SK-N-SH treated with all-trans-retinoic acid at 6 μM for 48 hours (cell line): Measurements from ENCODE around the gene U2AF2.

ENCODE experiments used
- ATAC-seq: fragments of 200-7000 bp; cut with Tn5 transposase; 3 replicates; pipeline ENCODE4 v1.9.1; 2020; ENCODE audit warnings: mild to moderate bottlenecking, moderate library complexity
- ARNTL ChIP-seq: fragments of 450-650 bp; formaldehyde crosslinking; IDR thresholded peaks from 2 replicates; pipeline ENCODE4 v1.5.0; 2020; ENCODE audit warnings: low read depth, mild to moderate bottlenecking, moderate library complexity, borderline replicate concordance
- BACH2 ChIP-seq: fragments of 250-450 bp; sonication (Bioruptor Pico); IDR thresholded peaks from 2 replicates; pipeline ENCODE4 v1.9.0; 2021; ENCODE audit warnings: mild to moderate bottlenecking, borderline replicate concordance
- ESRRG ChIP-seq: fragments of 250-450 bp; sonication (Bioruptor Pico); IDR thresholded peaks from 2 replicates; pipeline ENCODE4 v1.6.1; 2021; ENCODE audit warnings: mild to moderate bottlenecking
- GLIS3 ChIP-seq: fragments of 250-450 bp; sonication (Bioruptor Pico); IDR thresholded peaks from 2 replicates; pipeline ENCODE4 v1.5.0; 2020; ENCODE audit warnings: mild to moderate bottlenecking, moderate library complexity
- ISL1 ChIP-seq: fragments of 250-450 bp; sonication (Bioruptor Pico); IDR thresholded peaks from 2 replicates; pipeline ENCODE4 v2.1.2; 2022; ENCODE audit warnings: mild to moderate bottlenecking, moderate library complexity
- OSR1 ChIP-seq: fragments of 250-450 bp; sonication (Bioruptor Pico); IDR thresholded peaks from 2 replicates; pipeline ENCODE4 v1.8.0; 2022; ENCODE audit warnings: moderate library complexity, mild to moderate bottlenecking, inconsistent platforms
- RARB ChIP-seq: fragments of 250-450 bp; sonication (Bioruptor Pico); IDR thresholded peaks from 2 replicates; pipeline ENCODE4 v1.8.0; 2021; ENCODE audit warnings: mild to moderate bottlenecking, moderate library complexity
- SNAI2 ChIP-seq: fragments of 250-450 bp; sonication (Bioruptor Pico); IDR thresholded peaks from 2 replicates; pipeline ENCODE4 v1.5.0; 2020; ENCODE audit warnings: mild to moderate bottlenecking, moderate library complexity
- TCF4 ChIP-seq: fragments of 250-450 bp; sonication (Bioruptor Pico); IDR thresholded peaks from 2 replicates; pipeline ENCODE4 v1.8.0; 2021; ENCODE audit warnings: mild to moderate bottlenecking, moderate library complexity, borderline replicate concordance
- ZC3H10 ChIP-seq: fragments of 250-450 bp; sonication (Bioruptor Pico); IDR thresholded peaks from 2 replicates; pipeline ENCODE4 v1.5.1; 2021; ENCODE audit warnings: mild to moderate bottlenecking, moderate library complexity
- ZFP3 ChIP-seq: fragments of 250-450 bp; sonication (Bioruptor Pico); IDR thresholded peaks from 2 replicates; pipeline ENCODE4 v1.5.0; 2020; ENCODE audit warnings: mild to moderate bottlenecking, moderate library complexity
- ZFP30 ChIP-seq: fragments of 450-650 bp; formaldehyde crosslinking; IDR thresholded peaks from 2 replicates; pipeline ENCODE4 v1.5.0; 2022; ENCODE audit warnings: mild to moderate bottlenecking, moderate library complexity
- ZNF565 ChIP-seq: fragments of 450-650 bp; formaldehyde crosslinking; conservative IDR thresholded peaks from 2 replicates; pipeline ENCODE4 v1.5.0; 2020; ENCODE audit warnings: low read depth, mild to moderate bottlenecking, moderate library complexity
- ZNF70 ChIP-seq: fragments of 450-650 bp; formaldehyde crosslinking; IDR thresholded peaks from 2 replicates; pipeline ENCODE4 v1.5.0; 2020; ENCODE audit warnings: mild to moderate bottlenecking, moderate library complexity
- ZNF8 ChIP-seq: fragments of 450-650 bp; formaldehyde crosslinking; IDR thresholded peaks from 2 replicates; pipeline ENCODE4 v1.5.0; 2020; ENCODE audit warnings: mild to moderate bottlenecking, moderate library complexity
- TF ChIP-seq, protein P1 (sequence below): fragments of 250-450 bp; sonication (Bioruptor Pico); IDR thresholded peaks from 2 replicates; pipeline ENCODE4 v1.5.1; 2020; ENCODE audit warnings: low read depth, mild to moderate bottlenecking, moderate library complexity
- TF ChIP-seq, protein P2 (sequence below): fragments of 250-450 bp; sonication (Bioruptor Pico); IDR thresholded peaks from 2 replicates; pipeline ENCODE4 v1.8.0; 2021; ENCODE audit warnings: low read depth, mild to moderate bottlenecking, moderate library complexity, borderline replicate concordance
- TF ChIP-seq, protein P3 (sequence below): fragments of 250-450 bp; sonication (Bioruptor Pico); IDR thresholded peaks from 2 replicates; pipeline ENCODE4 v1.5.0; 2020; ENCODE audit warnings: mild to moderate bottlenecking, moderate library complexity
- TF ChIP-seq, protein P4 (sequence below): fragments of 250-450 bp; sonication (Bioruptor Pico); IDR thresholded peaks from 2 replicates; pipeline ENCODE4 v1.8.0; 2020; ENCODE audit warnings: mild to moderate bottlenecking, moderate library complexity, borderline replicate concordance
- TF ChIP-seq, protein P5 (sequence below): fragments of 250-450 bp; sonication (Bioruptor Pico); IDR thresholded peaks from 2 replicates; pipeline ENCODE4 v1.5.1; 2021; ENCODE audit warnings: mild to moderate bottlenecking, moderate library complexity

The U2AF2 gene

DNA sequence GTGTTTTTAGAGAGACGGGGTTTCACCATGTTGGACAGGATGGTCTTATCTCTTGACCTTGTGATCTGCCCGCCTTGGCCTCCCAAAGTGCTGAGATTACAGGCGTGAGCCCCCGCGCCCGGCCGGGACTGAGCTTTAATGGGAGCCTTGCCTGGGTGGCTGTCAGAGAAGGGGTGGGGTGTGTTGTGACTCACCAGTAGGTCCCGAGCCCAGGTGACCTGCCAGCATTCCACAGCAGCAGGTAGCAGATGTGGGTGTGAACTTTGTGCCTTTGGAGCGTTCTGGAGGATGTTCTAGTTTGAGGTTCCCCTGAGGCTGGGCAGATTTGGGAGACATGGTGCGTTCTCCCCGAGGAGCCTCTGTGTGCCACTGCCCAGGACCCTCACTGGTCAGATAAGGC, 13.1 kb downstream of the U2AF2 start:
- no peak for ATAC-seq

DNA sequence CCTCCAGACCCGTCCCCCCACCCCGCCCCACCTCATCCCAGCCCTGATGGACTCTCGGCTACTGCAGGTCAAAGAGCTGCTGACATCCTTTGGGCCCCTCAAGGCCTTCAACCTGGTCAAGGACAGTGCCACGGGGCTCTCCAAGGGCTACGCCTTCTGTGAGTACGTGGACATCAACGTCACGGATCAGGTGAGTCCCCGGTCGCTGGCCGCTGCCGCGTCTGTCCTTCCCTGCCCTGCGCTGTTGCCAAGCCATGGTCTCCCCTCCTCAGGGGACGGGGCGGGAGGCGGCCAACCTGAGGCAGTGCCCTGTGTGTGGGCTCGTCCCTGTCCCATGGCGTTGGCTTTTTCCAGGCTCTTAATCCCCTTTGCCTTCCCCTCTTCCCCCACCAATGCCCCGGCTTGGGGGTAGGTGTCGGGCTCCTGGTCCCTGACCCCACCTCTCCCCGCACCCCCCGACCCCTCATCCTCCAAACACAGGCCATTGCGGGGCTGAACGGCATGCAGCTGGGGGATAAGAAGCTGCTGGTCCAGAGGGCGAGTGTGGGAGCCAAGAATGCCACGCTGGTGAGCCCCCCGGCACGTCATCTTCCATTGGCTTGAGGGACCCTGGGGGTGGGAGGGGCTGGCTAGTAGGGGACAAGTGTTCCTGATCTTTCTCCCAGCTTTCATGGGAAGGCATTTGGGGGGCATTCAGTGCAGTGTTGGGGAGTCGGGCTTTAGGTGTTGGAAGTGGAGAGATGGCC, 13.9 kb downstream of the U2AF2 start:
- TF ChIP-seq, protein P1, sequence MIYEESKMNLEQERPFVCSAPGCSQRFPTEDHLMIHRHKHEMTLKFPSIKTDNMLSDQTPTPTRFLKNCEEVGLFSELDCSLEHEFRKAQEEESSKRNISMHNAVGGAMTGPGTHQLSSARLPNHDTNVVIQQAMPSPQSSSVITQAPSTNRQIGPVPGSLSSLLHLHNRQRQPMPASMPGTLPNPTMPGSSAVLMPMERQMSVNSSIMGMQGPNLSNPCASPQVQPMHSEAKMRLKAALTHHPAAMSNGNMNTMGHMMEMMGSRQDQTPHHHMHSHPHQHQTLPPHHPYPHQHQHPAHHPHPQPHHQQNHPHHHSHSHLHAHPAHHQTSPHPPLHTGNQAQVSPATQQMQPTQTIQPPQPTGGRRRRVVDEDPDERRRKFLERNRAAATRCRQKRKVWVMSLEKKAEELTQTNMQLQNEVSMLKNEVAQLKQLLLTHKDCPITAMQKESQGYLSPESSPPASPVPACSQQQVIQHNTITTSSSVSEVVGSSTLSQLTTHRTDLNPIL = no peak
- no peak for TF ChIP-seq RARB (CRISPR knock-in tag)
- TF ChIP-seq, protein P2, sequence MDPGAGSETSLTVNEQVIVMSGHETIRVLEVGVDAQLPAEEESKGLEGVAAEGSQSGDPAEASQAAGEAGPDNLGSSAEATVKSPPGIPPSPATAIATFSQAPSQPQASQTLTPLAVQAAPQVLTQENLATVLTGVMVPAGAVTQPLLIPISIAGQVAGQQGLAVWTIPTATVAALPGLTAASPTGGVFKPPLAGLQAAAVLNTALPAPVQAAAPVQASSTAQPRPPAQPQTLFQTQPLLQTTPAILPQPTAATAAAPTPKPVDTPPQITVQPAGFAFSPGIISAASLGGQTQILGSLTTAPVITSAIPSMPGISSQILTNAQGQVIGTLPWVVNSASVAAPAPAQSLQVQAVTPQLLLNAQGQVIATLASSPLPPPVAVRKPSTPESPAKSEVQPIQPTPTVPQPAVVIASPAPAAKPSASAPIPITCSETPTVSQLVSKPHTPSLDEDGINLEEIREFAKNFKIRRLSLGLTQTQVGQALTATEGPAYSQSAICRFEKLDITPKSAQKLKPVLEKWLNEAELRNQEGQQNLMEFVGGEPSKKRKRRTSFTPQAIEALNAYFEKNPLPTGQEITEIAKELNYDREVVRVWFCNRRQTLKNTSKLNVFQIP (CRISPR knock-in tag) = no peak
- no peak for TF ChIP-seq ZNF565
- no peak for TF ChIP-seq ESRRG
- no peak for TF ChIP-seq ZFP3 (CRISPR knock-in tag)
- no peak for TF ChIP-seq ZC3H10 (CRISPR knock-in tag)
- no peak for TF ChIP-seq ISL1 (CRISPR knock-in tag)
- no peak for TF ChIP-seq BACH2
- TF ChIP-seq, protein P3, sequence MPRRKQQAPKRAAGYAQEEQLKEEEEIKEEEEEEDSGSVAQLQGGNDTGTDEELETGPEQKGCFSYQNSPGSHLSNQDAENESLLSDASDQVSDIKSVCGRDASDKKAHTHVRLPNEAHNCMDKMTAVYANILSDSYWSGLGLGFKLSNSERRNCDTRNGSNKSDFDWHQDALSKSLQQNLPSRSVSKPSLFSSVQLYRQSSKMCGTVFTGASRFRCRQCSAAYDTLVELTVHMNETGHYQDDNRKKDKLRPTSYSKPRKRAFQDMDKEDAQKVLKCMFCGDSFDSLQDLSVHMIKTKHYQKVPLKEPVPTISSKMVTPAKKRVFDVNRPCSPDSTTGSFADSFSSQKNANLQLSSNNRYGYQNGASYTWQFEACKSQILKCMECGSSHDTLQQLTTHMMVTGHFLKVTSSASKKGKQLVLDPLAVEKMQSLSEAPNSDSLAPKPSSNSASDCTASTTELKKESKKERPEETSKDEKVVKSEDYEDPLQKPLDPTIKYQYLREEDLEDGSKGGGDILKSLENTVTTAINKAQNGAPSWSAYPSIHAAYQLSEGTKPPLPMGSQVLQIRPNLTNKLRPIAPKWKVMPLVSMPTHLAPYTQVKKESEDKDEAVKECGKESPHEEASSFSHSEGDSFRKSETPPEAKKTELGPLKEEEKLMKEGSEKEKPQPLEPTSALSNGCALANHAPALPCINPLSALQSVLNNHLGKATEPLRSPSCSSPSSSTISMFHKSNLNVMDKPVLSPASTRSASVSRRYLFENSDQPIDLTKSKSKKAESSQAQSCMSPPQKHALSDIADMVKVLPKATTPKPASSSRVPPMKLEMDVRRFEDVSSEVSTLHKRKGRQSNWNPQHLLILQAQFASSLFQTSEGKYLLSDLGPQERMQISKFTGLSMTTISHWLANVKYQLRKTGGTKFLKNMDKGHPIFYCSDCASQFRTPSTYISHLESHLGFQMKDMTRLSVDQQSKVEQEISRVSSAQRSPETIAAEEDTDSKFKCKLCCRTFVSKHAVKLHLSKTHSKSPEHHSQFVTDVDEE (CRISPR knock-in tag) = no peak
- no peak for TF ChIP-seq SNAI2 (CRISPR knock-in tag)
- TF ChIP-seq ZNF70 (CRISPR knock-in tag) = no peak
- no peak for TF ChIP-seq OSR1 (CRISPR knock-in tag)
- TF ChIP-seq, protein P4, sequence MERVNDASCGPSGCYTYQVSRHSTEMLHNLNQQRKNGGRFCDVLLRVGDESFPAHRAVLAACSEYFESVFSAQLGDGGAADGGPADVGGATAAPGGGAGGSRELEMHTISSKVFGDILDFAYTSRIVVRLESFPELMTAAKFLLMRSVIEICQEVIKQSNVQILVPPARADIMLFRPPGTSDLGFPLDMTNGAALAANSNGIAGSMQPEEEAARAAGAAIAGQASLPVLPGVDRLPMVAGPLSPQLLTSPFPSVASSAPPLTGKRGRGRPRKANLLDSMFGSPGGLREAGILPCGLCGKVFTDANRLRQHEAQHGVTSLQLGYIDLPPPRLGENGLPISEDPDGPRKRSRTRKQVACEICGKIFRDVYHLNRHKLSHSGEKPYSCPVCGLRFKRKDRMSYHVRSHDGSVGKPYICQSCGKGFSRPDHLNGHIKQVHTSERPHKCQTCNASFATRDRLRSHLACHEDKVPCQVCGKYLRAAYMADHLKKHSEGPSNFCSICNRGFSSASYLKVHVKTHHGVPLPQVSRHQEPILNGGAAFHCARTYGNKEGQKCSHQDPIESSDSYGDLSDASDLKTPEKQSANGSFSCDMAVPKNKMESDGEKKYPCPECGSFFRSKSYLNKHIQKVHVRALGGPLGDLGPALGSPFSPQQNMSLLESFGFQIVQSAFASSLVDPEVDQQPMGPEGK = no peak
- no peak for TF ChIP-seq GLIS3 (CRISPR knock-in tag)
- no peak for TF ChIP-seq ZFP30 (CRISPR knock-in tag)
- TF ChIP-seq, protein P5, sequence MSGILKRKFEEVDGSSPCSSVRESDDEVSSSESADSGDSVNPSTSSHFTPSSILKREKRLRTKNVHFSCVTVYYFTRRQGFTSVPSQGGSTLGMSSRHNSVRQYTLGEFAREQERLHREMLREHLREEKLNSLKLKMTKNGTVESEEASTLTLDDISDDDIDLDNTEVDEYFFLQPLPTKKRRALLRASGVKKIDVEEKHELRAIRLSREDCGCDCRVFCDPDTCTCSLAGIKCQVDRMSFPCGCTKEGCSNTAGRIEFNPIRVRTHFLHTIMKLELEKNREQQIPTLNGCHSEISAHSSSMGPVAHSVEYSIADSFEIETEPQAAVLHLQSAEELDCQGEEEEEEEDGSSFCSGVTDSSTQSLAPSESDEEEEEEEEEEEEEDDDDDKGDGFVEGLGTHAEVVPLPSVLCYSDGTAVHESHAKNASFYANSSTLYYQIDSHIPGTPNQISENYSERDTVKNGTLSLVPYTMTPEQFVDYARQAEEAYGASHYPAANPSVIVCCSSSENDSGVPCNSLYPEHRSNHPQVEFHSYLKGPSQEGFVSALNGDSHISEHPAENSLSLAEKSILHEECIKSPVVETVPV (CRISPR knock-in tag) = no peak
- ATAC-seq = no peak

More for the DNA sequence above, 13.1 kb downstream of the U2AF2 start:
- TF ChIP-seq ZC3H10 (CRISPR knock-in tag) = no peak
- TF ChIP-seq ZFP3 (CRISPR knock-in tag) = no peak
- no peak for TF ChIP-seq ISL1 (CRISPR knock-in tag)
- TF ChIP-seq ZFP30 (CRISPR knock-in tag) = no peak
- TF ChIP-seq OSR1 (CRISPR knock-in tag) = no peak
- no peak for TF ChIP-seq BACH2
- TF ChIP-seq ZNF565 = no peak
- no peak for TF ChIP-seq ZNF8 (CRISPR knock-in tag)
- no peak for TF ChIP-seq TCF4 (CRISPR knock-in tag)
- no peak for TF ChIP-seq ARNTL (CRISPR knock-in tag)
- TF ChIP-seq, protein P4 = no peak
- TF ChIP-seq GLIS3 (CRISPR knock-in tag) = no peak
